K562 (cell line): ENCODE data around the gene ITSN1. TPM values are rescaled to one million over a fixed set of nuclear protein-coding genes. Genes with fewer than 3 reads are reported as not detected.
"Not testable (repeated sequence)": the region's sequence is repeated elsewhere in the genome, so short reads cannot be mapped to it uniquely, and the experiment has no call there.

Experiments used
- ATAC-seq: fragments of 200-7000 bp; cut with Tn5 transposase; 3 replicates; pipeline ENCODE4 v1.9.1; 2020; ENCODE audit warnings: moderate library complexity
- BruUV-seq: library from RNA; stranded (reverse); fragments of 400-500 nt; replicated peaks from 2 replicates; lab custom pipeline; 2021; lab: Mats Ljungman, UMichigan
- CTCF ChIA-PET: fragments of 300-600 bp; formaldehyde crosslinking; extraction: SDS; loops from one replicate; lab custom pipeline; 2021; ENCODE audit warnings: low intra/inter-chr PET ratio; lab: Yijun Ruan, JAX
- POLR2A ChIA-PET: fragments of 300-600, 350-650 bp; sonication (Branson Sonifier 250); formaldehyde crosslinking; extraction: SDS; loops from one replicate; lab custom pipeline; 2021; ENCODE audit warnings: antibody characterized with exemption, inconsistent platforms; lab: Yijun Ruan, JAX
- DNase-seq, 4 experiments: peaks; one replicate each; pipeline versions ENCODE4 v3.0.0 to v3.0.0-alpha.2; 2011 to 2018; ENCODE audit warnings: low spot score in 3 of 4, mixed read lengths in 3 of 4; ENCODE audit errors: extremely low read depth in 1 of 4
- FAIRE-seq: peaks from 2 replicates; lab custom pipeline; 2011; peaks lifted over from hg19 to GRCh38; lab: Jason Lieb, UNC
- H2AFZ ChIP-seq: 2 replicates; pipeline ENCODE4 v1.6.0; 2011; ENCODE audit warnings: low read depth, low read length, control low read depth, inconsistent platforms
- H3K27ac ChIP-seq: fragments of 200-600 bp; 3 replicates; pipeline ENCODE4 v1.8.0; 2011; ENCODE audit warnings: low read depth, mild to moderate bottlenecking, control low read depth, inconsistent platforms, low read length, moderate library complexity, mixed read lengths; ENCODE audit errors: extremely low read depth
- H3K27me3 ChIP-seq, 2 experiments: fragments of 300-600 bp in 1 of 2; 2 replicates in 1 of 2; 3 replicates in 1 of 2; pipeline versions ENCODE4 v1.6.0 to v1.8.0; 2011; ENCODE audit warnings: inconsistent platforms in 2 of 2, low read length in 2 of 2, mild to moderate bottlenecking in 1 of 2, mixed read lengths in 1 of 2, moderate library complexity in 1 of 2; ENCODE audit not compliant: control insufficient read depth in 2 of 2, insufficient read depth in 2 of 2
- H3K36me3 ChIP-seq: fragments of 300-600 bp; 3 replicates; pipeline ENCODE4 v1.8.0; 2011; ENCODE audit warnings: mild to moderate bottlenecking, low read length, inconsistent platforms; ENCODE audit not compliant: control insufficient read depth, insufficient read depth
- H3K4me1 ChIP-seq, 2 experiments: fragments of 200-600 bp in 1 of 2; replicated peaks in 1 of 2; 2 replicates in 1 of 2; 3 replicates in 1 of 2; pipeline versions ENCODE4 v1.5.1 to v1.8.0; 2011; ENCODE audit warnings: inconsistent platforms in 2 of 2, low read length in 2 of 2, mild to moderate bottlenecking in 1 of 2, mixed read lengths in 1 of 2, moderate library complexity in 1 of 2; ENCODE audit not compliant: control insufficient read depth in 2 of 2, insufficient read depth in 2 of 2
- H3K4me2 ChIP-seq: 2 replicates; pipeline ENCODE4 v1.6.1; 2011; ENCODE audit warnings: low read length, control low read depth, inconsistent platforms, mixed read lengths; ENCODE audit not compliant: insufficient read depth
- H3K4me3 ChIP-seq: fragments of 200-600 bp; sonication (generic), shearing (Covaris generic); 2 replicates; pipeline ENCODE4 v1.5.1; 2016; ENCODE audit warnings: control low read depth, inconsistent platforms
- H3K79me2 ChIP-seq: fragments of 200-600 bp; 3 replicates; pipeline ENCODE4 v1.8.0; 2011; ENCODE audit warnings: low read length, inconsistent platforms; ENCODE audit not compliant: control insufficient read depth, insufficient read depth
- H3K9ac ChIP-seq, 2 experiments: 2 replicates each; pipeline versions ENCODE4 v1.6.0 to v1.6.1; 2011; ENCODE audit warnings: low read depth in 2 of 2, low read length in 2 of 2, control low read depth in 1 of 2, inconsistent platforms in 1 of 2, mild to moderate bottlenecking in 1 of 2, mixed read lengths in 1 of 2; ENCODE audit not compliant: insufficient read depth in 1 of 2
- H3K9me1 ChIP-seq: one replicate; pipeline ENCODE4 v1.6.0; 2011; ENCODE audit warnings: inconsistent platforms, mild to moderate bottlenecking, low read length, moderate library complexity; ENCODE audit not compliant: control insufficient read depth, insufficient read depth
- H3K9me3 ChIP-seq: replicated peaks from 2 replicates; pipeline ENCODE4 v1.5.1; 2011; ENCODE audit warnings: low read depth, low read length, inconsistent platforms; ENCODE audit not compliant: control insufficient read depth, insufficient read depth
- H4K20me1 ChIP-seq: replicated peaks from 2 replicates; pipeline ENCODE4 v1.6.1; 2011; ENCODE audit warnings: low read length, inconsistent platforms, mixed read lengths; ENCODE audit not compliant: control insufficient read depth, insufficient read depth
- BRD9 ChIP-seq: fragments of 450-650 bp; IDR thresholded peaks from 2 replicates; pipeline ENCODE4 v1.6.1; 2018; ENCODE audit warnings: low read depth; ENCODE audit not compliant: partially characterized antibody
- CTBP1 ChIP-seq: fragments of 450-650 bp; IDR thresholded peaks from 2 replicates; pipeline ENCODE4 v1.6.1; 2016; ENCODE audit warnings: borderline replicate concordance
- CXXC5 ChIP-seq: fragments of 250-450 bp; sonication (Bioruptor Pico); IDR thresholded peaks from 2 replicates; pipeline ENCODE4 v1.8.0; 2022; ENCODE audit warnings: inconsistent platforms, mild to moderate bottlenecking, moderate library complexity
- HOXB6 ChIP-seq: fragments of 250-450 bp; sonication (Bioruptor Pico); IDR thresholded peaks from 2 replicates; pipeline ENCODE4 v1.5.1; 2022; ENCODE audit warnings: mild to moderate bottlenecking, borderline replicate concordance
- MECOM ChIP-seq: fragments of 250-450 bp; sonication (Bioruptor Pico); IDR thresholded peaks from 2 replicates; pipeline ENCODE4 v1.8.0; 2022; ENCODE audit warnings: inconsistent platforms
- MTA3 ChIP-seq: fragments of 450-650 bp; formaldehyde crosslinking; IDR thresholded peaks from 2 replicates; pipeline ENCODE4 v1.6.1; 2017; ENCODE audit warnings: mild to moderate bottlenecking, borderline replicate concordance
- NFRKB ChIP-seq: fragments of 450-650 bp; IDR thresholded peaks from 2 replicates; pipeline ENCODE4 v1.6.1; 2016; ENCODE audit warnings: low read depth
- NR4A1 ChIP-seq, 2 experiments: fragments of 250-450 bp in 1 of 2; fragments of 450-650 bp in 1 of 2; sonication (Bioruptor Pico) in 1 of 2; IDR thresholded peaks; 2 replicates each; pipeline versions ENCODE4 v1.4.0 to v1.6.1; 2016 to 2020; ENCODE audit warnings: mild to moderate bottlenecking in 2 of 2, missing compliant biosample characterization in 1 of 2, missing genetic modification characterization in 1 of 2, moderate library complexity in 1 of 2
- POLR2A ChIP-seq: fragments of 450-650 bp; conservative IDR thresholded peaks from 2 replicates; pipeline ENCODE4 v1.6.1; 2016
- SUPT5H ChIP-seq: fragments of 450-650 bp; IDR thresholded peaks from 2 replicates; pipeline ENCODE4 v1.6.1; 2016
- TAF1 ChIP-seq: IDR thresholded peaks from 2 replicates; pipeline ENCODE4 v1.6.1; 2011; ENCODE audit warnings: mild to moderate bottlenecking, low read length, moderate library complexity; ENCODE audit not compliant: insufficient read depth, control insufficient read depth, severe bottlenecking; ENCODE audit errors: extremely low read depth
- TAF7 ChIP-seq: fragments of 450-650 bp; IDR thresholded peaks from 2 replicates; pipeline ENCODE4 v1.6.1; 2016; ENCODE audit warnings: missing genetic modification characterization, missing compliant biosample characterization
- YY1 ChIP-seq, 3 experiments: IDR thresholded peaks; 2 replicates each; pipeline ENCODE4 v1.6.1; 2011; ENCODE audit warnings: low read length in 2 of 3, mild to moderate bottlenecking in 2 of 3, moderate library complexity in 2 of 3, borderline replicate concordance in 1 of 3, control low read depth in 1 of 3, low read depth in 1 of 3; ENCODE audit not compliant: insufficient read depth in 3 of 3, insufficient replicate concordance in 2 of 3, control insufficient read depth in 1 of 3, insufficient read length in 1 of 3; ENCODE audit errors: extremely low read depth in 1 of 3
- ZBTB17 ChIP-seq: fragments of 450-650 bp; formaldehyde crosslinking; IDR thresholded peaks from 2 replicates; pipeline ENCODE4 v1.4.0; 2020; ENCODE audit warnings: mild to moderate bottlenecking
- ZEB2 ChIP-seq: fragments of 450-650 bp; IDR thresholded peaks from 2 replicates; pipeline ENCODE4 v1.6.1; 2016
- WGBS: fragments of 100-300 bp; shearing (Covaris generic); methylation state at CpG from one replicate; pipeline ENCODE4 v1.1.6; 2016; ENCODE audit warnings: low coverage, mixed read lengths; ENCODE audit not compliant: insufficient coverage; ENCODE audit errors: missing lambda C conversion rate; 5-methylcytosine and 5-hydroxymethylcytosine counted together
- in situ Hi-C: fragments of 300-500 bp; cut with MboI; formaldehyde crosslinking; loops from 4 replicates; pipeline ENCODE4 v1.15.0; 2018; ENCODE audit warnings: inconsistent platforms, mixed read lengths
- intact Hi-C: fragments of 100-400 bp; cut with micrococcal nuclease; formaldehyde crosslinking; loops from 2 replicates; pipeline ENCODE4 v1.14.2; 2022
- polyA plus RNA-seq, 8 experiments: library from polyadenylated mRNA; depleted of rRNA in 4 of 8; stranded (reverse) in 5 of 8; unstranded in 3 of 8; fragments of >200 nt; fragmentation: Nextera tagmentation in 2 of 8; fragmentation: Illumina TruSeq in 1 of 8; extraction: Ambion mirVana in 2 of 8; extraction: Trizol in 1 of 8; gene quantifications; 2 replicates each; pipeline versions ENCODE4 v1.2.1 to v1.2.3, GENCODE V29; 2011 to 2014; ENCODE audit warnings: inconsistent platforms in 1 of 8, missing spikeins in 1 of 8
- total RNA-seq, 7 experiments: library from RNA; depleted of rRNA in 6 of 7; stranded (reverse); fragments of >200 nt in 6 of 7; fragmentation: Illumina TruSeq in 2 of 7; extraction: Trizol in 2 of 7; gene quantifications; 2 replicates each; pipeline versions ENCODE4 v1.2.1 to v1.2.3, GENCODE V29; 2011 to 2021; ENCODE audit warnings: low replicate concordance in 1 of 7
- TF ChIP-seq, protein P1 (sequence below): fragments of 450-650 bp; IDR thresholded peaks from 2 replicates; pipeline ENCODE4 v1.6.1; 2016; ENCODE audit warnings: antibody characterized with exemption
- TF ChIP-seq, protein P2 (sequence below), 2 experiments: IDR thresholded peaks in 1 of 2; conservative IDR thresholded peaks in 1 of 2; 2 replicates each; pipeline ENCODE4 v1.6.1; 2016; ENCODE audit warnings: low read depth in 2 of 2, mild to moderate bottlenecking in 1 of 2, missing compliant biosample characterization in 1 of 2, missing genetic modification characterization in 1 of 2, moderate library complexity in 1 of 2

The ITSN1 gene
- total and polyA plus RNA-seq, 9 of the 15 experiments (the other 6 are each of a cell fraction or from before 2014, with no cell fraction given) = 1.1 to 12.6 (median 4.8) TPM

DNA sequence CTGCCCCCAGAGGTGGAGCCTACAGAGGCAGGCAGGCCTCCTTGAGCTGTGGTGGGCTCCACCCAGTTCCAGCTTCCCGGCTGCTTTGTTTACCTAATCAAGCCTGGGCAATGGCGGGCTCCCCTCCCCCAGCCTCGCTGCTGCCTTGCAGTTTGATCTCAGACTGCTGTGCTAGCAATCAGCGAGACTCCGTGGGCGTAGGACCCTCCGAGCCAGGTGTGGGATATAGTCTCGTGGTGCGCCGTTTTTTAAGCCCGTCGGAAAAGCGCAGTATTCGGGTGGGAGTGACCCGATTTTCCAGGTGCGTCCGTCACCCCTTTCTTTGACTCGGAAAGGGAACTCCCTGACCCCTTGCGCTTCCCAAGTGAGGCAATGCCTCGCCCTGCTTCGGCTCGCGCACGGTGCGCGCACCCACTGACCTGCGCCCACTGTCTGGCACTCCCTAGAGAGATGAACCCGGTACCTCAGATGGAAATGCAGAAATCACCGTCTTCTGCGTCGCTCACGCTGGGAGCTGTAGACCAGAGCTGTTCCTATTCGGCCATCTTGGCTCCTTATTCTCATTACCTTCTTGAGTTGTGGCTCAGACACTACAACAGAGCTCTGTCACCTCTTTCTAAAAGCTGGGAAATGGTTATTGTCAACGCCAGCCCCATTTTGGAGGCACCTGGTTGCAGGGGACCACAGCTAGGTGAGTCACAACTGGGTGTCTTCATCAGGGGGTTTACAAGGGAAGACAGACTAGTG lies 288.9 kb downstream of the ITSN1 start:
- Histone ChIP-seq H3K4me2 (peak overlapping the region; percentile 93), H2AFZ (peak overlapping the region; percentile 99), H3K27ac (peak overlapping the region; percentile 92), H3K79me2 (peaks cover 19% of the 10 kb centered on the region), H3K4me3 (peak overlapping the region; percentile 67), H3K9ac (peak overlapping the region; percentile 90 to 92)
- intact Hi-C loops = loop anchor here (5.0 kb wide), 1 partner anchor 101 kb away; no protein-coding TSS in a partner anchor
- DNase-seq (peak in 3 of 4 experiments; percentile 38 to 50 (median 50)), ATAC-seq (peak; percentile 89)
- H3K9me3 ChIP-seq; H3K27me3 ChIP-seq; CTCF ChIA-PET; in situ Hi-C loops; FAIRE-seq; H4K20me1 ChIP-seq; H3K4me1 ChIP-seq; H3K9me1 ChIP-seq; H3K36me3 ChIP-seq; TF ChIP-seq NR4A1 (CRISPR knock-in tag; IDR thresholded peaks at IDR 0.05): not testable (repeated sequence)
- POLR2A ChIA-PET = interaction anchor here (0.6 to 1.4 kb wide), 5 partner anchors 16 to 142 kb away, joined by 3 to 5 read pairs (median 3); partner anchors contain the start of genes MRPS6 and SLC5A3
- WGBS = 0% methylated on average over 3 of the region's 34 CpGs
- TSS peak; percentile 80 for BruUV-seq
- TF ChIP-seq CXXC5 (CRISPR knock-in tag) (peak; percentile 56; the same call in 1 of the 2 replicates), NR4A1 (tag; IDR thresholded peaks at IDR 0.05) (peak; percentile 76), CTBP1 (peak; percentile 59; the same call in 1 of the 2 replicates), HOXB6 (CRISPR knock-in tag) (0 out of 2 replicates have a peak, but pooled peaks have one; percentile 21), POLR2A (peak; percentile 78), NFRKB (peak; percentile 96), TAF1 (peak; percentile 41), BRD9 (peak; percentile 24), ZEB2 (0 out of 2 replicates have a peak, but pooled peaks have one; percentile 14), YY1 (IDR thresholded peaks at IDR 0.05; ENCODE audit: borderline replicate concordance in 1 of 3, control insufficient read depth in 1 of 3, extremely low read depth in 1 of 3, insufficient read depth in 3 of 3, insufficient read length in 1 of 3, insufficient replicate concordance in 2 of 3, low read depth in 1 of 3, low read length in 2 of 3) (peak; percentile 12 to 75 (median 36)), MECOM (CRISPR knock-in tag) (0 out of 2 replicates have a peak, but pooled peaks have one; percentile 10), ZBTB17 (CRISPR knock-in tag) (0 out of 2 replicates have a peak, but pooled peaks have one; percentile 33), TAF7 (tag) (peak; percentile 89), MTA3 (peak; percentile 54; the same call in 1 of the 2 replicates), SUPT5H (peak; percentile 75)
- TF ChIP-seq, protein P1, sequence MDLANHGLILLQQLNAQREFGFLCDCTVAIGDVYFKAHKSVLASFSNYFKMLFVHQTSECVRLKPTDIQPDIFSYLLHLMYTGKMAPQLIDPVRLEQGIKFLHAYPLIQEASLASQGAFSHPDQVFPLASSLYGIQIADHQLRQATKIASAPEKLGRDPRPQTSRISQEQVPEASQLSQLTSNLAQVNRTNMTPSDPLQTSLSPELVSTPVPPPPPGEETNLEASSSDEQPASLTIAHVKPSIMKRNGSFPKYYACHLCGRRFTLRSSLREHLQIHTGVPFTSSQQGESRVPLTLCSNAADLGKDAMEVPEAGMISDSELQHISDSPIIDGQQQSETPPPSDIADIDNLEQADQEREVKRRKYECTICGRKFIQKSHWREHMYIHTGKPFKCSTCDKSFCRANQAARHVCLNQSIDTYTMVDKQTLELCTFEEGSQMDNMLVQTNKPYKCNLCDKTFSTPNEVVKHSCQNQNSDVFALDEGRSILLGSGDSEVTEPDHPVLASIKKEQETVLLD = 0 out of 2 replicates have a peak, but pooled peaks have one; percentile 17
- TF ChIP-seq, protein P2, sequence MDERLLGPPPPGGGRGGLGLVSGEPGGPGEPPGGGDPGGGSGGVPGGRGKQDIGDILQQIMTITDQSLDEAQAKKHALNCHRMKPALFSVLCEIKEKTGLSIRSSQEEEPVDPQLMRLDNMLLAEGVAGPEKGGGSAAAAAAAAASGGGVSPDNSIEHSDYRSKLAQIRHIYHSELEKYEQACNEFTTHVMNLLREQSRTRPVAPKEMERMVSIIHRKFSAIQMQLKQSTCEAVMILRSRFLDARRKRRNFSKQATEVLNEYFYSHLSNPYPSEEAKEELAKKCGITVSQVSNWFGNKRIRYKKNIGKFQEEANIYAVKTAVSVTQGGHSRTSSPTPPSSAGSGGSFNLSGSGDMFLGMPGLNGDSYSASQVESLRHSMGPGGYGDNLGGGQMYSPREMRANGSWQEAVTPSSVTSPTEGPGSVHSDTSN (CRISPR knock-in tag; IDR thresholded peaks at IDR 0.05; ENCODE audit: low read depth) = not testable (repeated sequence)
- TF ChIP-seq, protein P2 (tag; conservative IDR thresholded peaks at IDR 0.05; ENCODE audit: low read depth) = 0 out of 2 replicates have a peak, but pooled peaks have one; percentile 11
